Trophoblast cell (in vitro differentiated cells and primary cell): ENCODE measurements around the gene JARID2.

ENCODE experiments used
- DNase-seq, 2 donors: peaks; one replicate each; pipeline ENCODE4 v3.0.0-alpha.2; 2016
- H2AFZ ChIP-seq: 2 replicates; pipeline ENCODE4 v1.6.1; 2013; ENCODE audit warnings: low read length, moderate library complexity, mild to moderate bottlenecking; ENCODE audit not compliant: insufficient read depth, poor library complexity
- H2AK5ac ChIP-seq: 2 replicates; pipeline ENCODE4 v1.6.1; 2013; ENCODE audit warnings: mild to moderate bottlenecking, low read length
- H2BK120ac ChIP-seq: 2 replicates; pipeline ENCODE4 v1.6.1; 2013; ENCODE audit warnings: low read length, mild to moderate bottlenecking, moderate library complexity; ENCODE audit not compliant: insufficient read depth, poor library complexity
- H2BK12ac ChIP-seq: 2 replicates; pipeline ENCODE4 v1.6.1; 2013; ENCODE audit warnings: mild to moderate bottlenecking, low read length, moderate library complexity
- H2BK5ac ChIP-seq: 2 replicates; pipeline ENCODE4 v1.6.1; 2013; ENCODE audit warnings: low read length, low read depth, moderate library complexity, mild to moderate bottlenecking; ENCODE audit not compliant: poor library complexity
- H3K14ac ChIP-seq: 2 replicates; pipeline ENCODE4 v1.6.1; 2013; ENCODE audit warnings: mild to moderate bottlenecking, low read length
- H3K18ac ChIP-seq: 2 replicates; pipeline ENCODE4 v1.6.1; 2013; ENCODE audit warnings: mild to moderate bottlenecking, low read length
- H3K23ac ChIP-seq: 2 replicates; pipeline ENCODE4 v1.6.1; 2013; ENCODE audit warnings: low read length
- H3K27ac ChIP-seq: 2 replicates; pipeline ENCODE4 v1.5.1; 2013; ENCODE audit warnings: low read depth, mild to moderate bottlenecking, inconsistent platforms, low read length, moderate library complexity
- H3K27me3 ChIP-seq: 2 replicates; pipeline ENCODE4 v1.6.1; 2013; ENCODE audit warnings: inconsistent platforms, mild to moderate bottlenecking, low read length, moderate library complexity; ENCODE audit not compliant: insufficient read depth
- H3K36me3 ChIP-seq, 2 experiments: 1 replicate in 1 of 2; 2 replicates in 1 of 2; pipeline ENCODE4 v1.6.1; 2013; ENCODE audit warnings: low read length in 2 of 2, mild to moderate bottlenecking in 2 of 2, moderate library complexity in 1 of 2; ENCODE audit not compliant: insufficient read depth in 2 of 2, control insufficient read depth in 1 of 2
- H3K4ac ChIP-seq: 2 replicates; pipeline ENCODE4 v1.6.1; 2013; ENCODE audit warnings: low read depth, mild to moderate bottlenecking, low read length, moderate library complexity
- H3K4me1 ChIP-seq, 2 experiments: 1 replicate in 1 of 2; 2 replicates in 1 of 2; pipeline ENCODE4 v1.6.1; 2013; ENCODE audit warnings: low read length in 2 of 2, mild to moderate bottlenecking in 2 of 2, moderate library complexity in 1 of 2; ENCODE audit not compliant: insufficient read depth in 2 of 2, control insufficient read depth in 1 of 2
- H3K4me2 ChIP-seq: 2 replicates; pipeline ENCODE4 v1.6.1; 2013; ENCODE audit warnings: inconsistent platforms, mild to moderate bottlenecking, low read length, moderate library complexity
- H3K4me3 ChIP-seq: 2 replicates; pipeline ENCODE4 v1.5.1; 2013; ENCODE audit warnings: mild to moderate bottlenecking, low read depth, low read length, inconsistent platforms
- H3K79me1 ChIP-seq: one replicate; pipeline ENCODE4 v1.6.1; 2013; ENCODE audit warnings: low read length
- H3K79me2 ChIP-seq: 2 replicates; pipeline ENCODE4 v1.6.1; 2013; ENCODE audit warnings: low read length, mild to moderate bottlenecking; ENCODE audit not compliant: control insufficient read depth, insufficient read depth, poor library complexity
- H3K9ac ChIP-seq: 2 replicates; pipeline ENCODE4 v1.6.1; 2013; ENCODE audit warnings: mild to moderate bottlenecking, low read length
- H3K9me3 ChIP-seq: 2 replicates; pipeline ENCODE4 v1.6.1; 2013; ENCODE audit warnings: low read depth, mild to moderate bottlenecking, control low read depth, inconsistent platforms, low read length; ENCODE audit not compliant: insufficient read depth
- H4K12ac ChIP-seq: 2 replicates; pipeline ENCODE4 v1.6.1; 2013; ENCODE audit warnings: low read depth, mild to moderate bottlenecking, low read length, moderate library complexity
- H4K8ac ChIP-seq: 2 replicates; pipeline ENCODE4 v1.6.1; 2013; ENCODE audit warnings: low read depth, mild to moderate bottlenecking, low read length, moderate library complexity
- H4K91ac ChIP-seq: one replicate; pipeline ENCODE4 v1.6.1; 2013; ENCODE audit warnings: low read depth, mild to moderate bottlenecking, low read length, moderate library complexity
- WGBS: extraction: QIAGEN DNeasy Blood & Tissue Kit; methylation state at CpG from one replicate; pipeline ENCODE4 v1.1.7; 2013; ENCODE audit warnings: missing lambda C conversion rate; ENCODE audit not compliant: insufficient read length, insufficient coverage; ENCODE audit errors: extremely low coverage; 5-methylcytosine and 5-hydroxymethylcytosine counted together

Gene JARID2

DNA sequence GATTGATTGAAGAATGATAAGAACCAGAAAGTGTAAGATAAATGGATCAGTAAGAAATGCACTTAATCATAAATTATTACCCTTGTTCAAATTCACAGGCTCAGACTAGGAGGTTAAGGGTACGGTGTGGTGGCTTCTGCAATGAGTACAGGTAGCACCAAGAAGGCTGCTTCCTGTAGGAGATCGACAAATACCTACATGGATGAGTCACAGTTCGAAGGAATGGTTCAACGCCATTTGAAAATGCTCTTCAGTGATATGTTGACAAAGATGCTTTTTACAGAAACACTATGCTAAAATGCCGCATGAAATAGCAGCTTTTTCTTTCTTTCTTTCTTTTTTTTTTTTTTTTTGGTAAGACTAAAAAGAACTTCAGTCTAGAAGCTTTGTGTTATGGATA is 300.7 kb downstream of the JARID2 start:
- Histone ChIP-seq H2BK120ac (no peak overlapping the region), H2BK12ac (no peak overlapping the region), H3K4me1 (peaks cover 4 to 5% of the 10 kb centered on the region in 2 experiments), H3K23ac (no peak overlapping the region), H3K27me3 (no peaks in the 10 kb centered on the region), H3K4me3 (no peak overlapping the region), H4K12ac (no peak overlapping the region), H3K79me2 (peaks cover 2% of the 10 kb centered on the region), H3K4me2 (no peak overlapping the region), H3K9ac (no peak overlapping the region), H3K9me3 (no peaks in the 10 kb centered on the region), H2AK5ac (no peak overlapping the region), H3K4ac (no peak overlapping the region), H2BK5ac (no peak overlapping the region), H3K14ac (no peak overlapping the region), H4K8ac (no peak overlapping the region), H4K91ac (no peak overlapping the region), H3K18ac (no peak overlapping the region), H3K27ac (no peak overlapping the region), H3K36me3 (no peaks in the 10 kb centered on the region), H2AFZ (no peak overlapping the region), H3K79me1 (peaks cover 2% of the 10 kb centered on the region)
- DNase-seq, result peak; percentile 28 to 82
- no CpG with 5 or more reads among the region's 5 CpGs for WGBS

DNA sequence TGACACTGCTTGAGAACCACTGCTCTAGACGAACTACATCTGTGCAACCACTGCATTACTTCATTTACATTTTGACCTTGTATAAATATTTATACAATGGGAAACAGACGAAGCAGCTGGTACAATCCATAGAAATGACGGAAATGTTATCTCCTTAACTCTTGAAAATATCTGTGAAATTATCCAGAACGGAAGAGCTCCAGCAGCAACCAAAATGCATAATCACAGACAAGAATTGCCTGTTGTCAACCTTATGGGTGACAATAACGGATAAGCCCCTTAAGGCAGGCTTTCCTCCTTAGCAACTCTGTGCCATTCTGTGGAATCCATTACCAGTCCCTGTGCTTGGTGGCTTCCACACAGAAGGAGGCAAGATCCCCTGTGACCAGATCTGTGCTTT is 301.5 kb downstream of the JARID2 start:
- Histone ChIP-seq H3K9ac (no peak overlapping the region), H3K27ac (no peak overlapping the region), H2BK12ac (no peak overlapping the region), H3K14ac (no peak overlapping the region), H2BK5ac (no peak overlapping the region), H2AFZ (no peak overlapping the region), H3K4ac (no peak overlapping the region), H3K79me1 (peaks cover 3% of the 10 kb centered on the region), H2AK5ac (no peak overlapping the region), H3K23ac (no peak overlapping the region), H3K36me3 (no peaks in the 10 kb centered on the region), H3K4me3 (no peak overlapping the region), H3K4me2 (no peak overlapping the region), H3K18ac (no peak overlapping the region), H3K4me1 (peaks cover 6% of the 10 kb centered on the region in 2 experiments), H4K12ac (no peak overlapping the region), H3K79me2 (peaks cover 2% of the 10 kb centered on the region), H4K91ac (no peak overlapping the region), H4K8ac (no peak overlapping the region), H3K27me3 (no peaks in the 10 kb centered on the region), H3K9me3 (no peaks in the 10 kb centered on the region), H2BK120ac (no peak overlapping the region)
- peak in 1 of 2 donors; percentile 50 for DNase-seq
- WGBS, result no CpG with 5 or more reads among the region's 5 CpGs

DNA sequence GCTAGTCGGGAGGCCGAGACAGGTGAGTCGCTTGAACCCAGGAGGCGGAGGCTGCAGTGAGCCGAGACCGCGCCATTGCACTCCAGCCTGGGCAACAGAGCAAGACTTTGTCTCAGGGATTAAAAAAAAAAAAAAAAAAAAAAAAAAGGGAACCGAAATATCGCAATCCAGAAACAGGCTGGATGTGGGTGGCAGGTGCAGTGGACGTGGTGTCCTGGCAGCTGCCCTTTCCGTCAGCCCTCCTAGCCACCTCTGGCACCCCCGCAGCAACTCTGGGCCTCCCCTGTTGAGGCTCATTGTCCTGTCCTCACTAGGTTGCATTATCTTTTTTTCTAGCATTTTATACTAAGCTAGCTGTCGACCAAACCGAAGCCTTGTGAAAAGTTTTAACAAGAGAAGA is 303.5 kb downstream of the JARID2 start:
- H2BK12ac ChIP-seq, result no peak overlapping the region
- H3K4me2 ChIP-seq, result no peak overlapping the region
- no peak overlapping the region for H4K91ac ChIP-seq
- no peak overlapping the region for H2BK5ac ChIP-seq
- H2BK120ac ChIP-seq, result no peak overlapping the region
- no peak overlapping the region for H3K4me3 ChIP-seq
- no peak overlapping the region for H4K12ac ChIP-seq
- H3K9ac ChIP-seq, result no peak overlapping the region
- H4K8ac ChIP-seq, result no peak overlapping the region
- H2AK5ac ChIP-seq, result no peak overlapping the region
- peaks cover 6 to 11% of the 10 kb centered on the region in 2 experiments for H3K4me1 ChIP-seq
- peaks cover 6% of the 10 kb centered on the region for H3K79me1 ChIP-seq
- H3K23ac ChIP-seq, result no peak overlapping the region
- H3K79me2 ChIP-seq, result peaks cover 2% of the 10 kb centered on the region
- no peak overlapping the region for H3K27ac ChIP-seq
- DNase-seq, result no peak
- H3K4ac ChIP-seq, result no peak overlapping the region
- H3K18ac ChIP-seq, result no peak overlapping the region
- H3K36me3 ChIP-seq, result no peaks in the 10 kb centered on the region
- H2AFZ ChIP-seq, result no peak overlapping the region
- no peaks in the 10 kb centered on the region for H3K27me3 ChIP-seq
- no peak overlapping the region for H3K14ac ChIP-seq
- no CpG with 5 or more reads among the region's 14 CpGs for WGBS
- H3K9me3 ChIP-seq, result no peaks in the 10 kb centered on the region

DNA sequence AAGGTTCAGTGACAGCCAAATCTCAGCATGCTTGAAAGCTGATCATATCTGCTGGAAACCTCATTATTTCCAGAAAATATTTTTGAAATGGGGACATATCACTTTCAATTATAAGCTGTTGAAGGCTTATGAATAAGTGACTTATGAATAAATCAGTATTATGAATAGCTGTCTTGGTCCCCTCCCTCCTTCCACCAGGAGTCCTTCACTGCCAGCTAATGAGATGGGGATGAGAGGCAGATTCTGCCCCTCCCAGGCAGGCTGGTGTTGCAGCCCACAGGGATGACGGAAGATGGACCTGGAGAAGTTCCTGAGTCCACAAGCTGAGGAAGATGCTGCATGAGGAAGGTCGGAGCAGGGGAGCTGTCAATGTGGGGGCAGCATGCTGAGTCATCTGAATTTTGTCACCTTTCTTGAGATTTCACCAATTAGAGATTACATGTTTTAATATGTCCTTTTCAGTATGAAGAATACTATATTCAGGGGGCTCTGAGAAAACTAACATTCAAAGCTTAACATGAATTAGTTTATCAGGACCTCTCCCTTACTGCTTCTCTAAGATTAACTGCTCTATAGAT is 304.8 kb downstream of the JARID2 start:
- H3K79me2 ChIP-seq, result peaks cover 2% of the 10 kb centered on the region
- H3K36me3 ChIP-seq, result no peaks in the 10 kb centered on the region
- no CpG with 5 or more reads among the region's 2 CpGs for WGBS

More for the DNA sequence above, 304.8 kb downstream of the JARID2 start:
- Histone ChIP-seq H3K9me3 (no peaks in the 10 kb centered on the region), H3K23ac (no peak overlapping the region), H4K8ac (no peak overlapping the region), H3K4me2 (no peak overlapping the region), H3K9ac (no peak overlapping the region), H2AK5ac (no peak overlapping the region), H2BK120ac (no peak overlapping the region), H2BK12ac (no peak overlapping the region), H3K27ac (no peak overlapping the region), H3K4me1 (peaks cover 10 to 17% of the 10 kb centered on the region in 2 experiments), H3K14ac (no peak overlapping the region), H4K91ac (no peak overlapping the region), H3K79me1 (peaks cover 9% of the 10 kb centered on the region), H4K12ac (no peak overlapping the region), H3K18ac (no peak overlapping the region), H2BK5ac (no peak overlapping the region), H3K4me3 (no peak overlapping the region), H2AFZ (no peak overlapping the region), H3K27me3 (no peaks in the 10 kb centered on the region), H3K4ac (no peak overlapping the region)
- no peak for DNase-seq
